WTC11 (cell line): ENCODE data around the gene SUSD4. TPM values are rescaled to one million over a fixed set of nuclear protein-coding genes. Genes with fewer than 3 reads are reported as not detected.

ENCODE experiments used
- ATAC-seq: fragments of 200-7000 bp; cut with Tn5 transposase; 2 replicates; pipeline ENCODE4 v1.10.0; 2021; ENCODE audit warnings: mild to moderate bottlenecking, moderate library complexity
- CTCF ChIA-PET: fragments of 300-600 bp; sonication (Branson Sonifier 250); formaldehyde crosslinking; loops from one replicate; lab custom pipeline; 2021; ENCODE audit warnings: antibody characterized with exemption; lab: Charles Lee
- POLR2A ChIA-PET: fragments of 350-600 bp; sonication (Branson Sonifier 250); formaldehyde crosslinking; loops from one replicate; lab custom pipeline; 2021; ENCODE audit warnings: antibody characterized with exemption; lab: Charles Lee
- DNase-seq: peaks from one replicate; pipeline ENCODE4 v3.0.0; 2021; ENCODE audit warnings: low spot score
- H3K27ac Mint-ChIP-seq: 2 replicates; pipeline ENCODE4 v1.8.0; 2021; ENCODE audit warnings: mixed read lengths
- H3K27me3 Mint-ChIP-seq: 2 replicates; pipeline ENCODE4 v1.8.0; 2021; ENCODE audit warnings: low read depth, mild to moderate bottlenecking, moderate library complexity, mixed read lengths
- H3K36me3 Mint-ChIP-seq: 2 replicates; pipeline ENCODE4 v1.8.0; 2021; ENCODE audit warnings: mixed read lengths
- H3K4me1 Mint-ChIP-seq: 2 replicates; pipeline ENCODE4 v1.8.0; 2022; ENCODE audit warnings: mixed read lengths
- H3K4me3 Mint-ChIP-seq: 2 replicates; pipeline ENCODE4 v1.8.0; 2021; ENCODE audit warnings: mild to moderate bottlenecking, moderate library complexity, mixed read lengths
- H3K9me3 Mint-ChIP-seq: 2 replicates; pipeline ENCODE4 v1.8.0; 2021; ENCODE audit warnings: mixed read lengths
- CBFB ChIP-seq: sonication (generic); formaldehyde crosslinking; IDR thresholded peaks from 2 replicates; pipeline ENCODE4 v1.8.1; 2022; ENCODE audit warnings: mild to moderate bottlenecking, low read depth, missing genetic modification reagents
- ELF4 ChIP-seq: sonication (generic); formaldehyde crosslinking; IDR thresholded peaks from 2 replicates; pipeline ENCODE4 v1.8.1; 2022; ENCODE audit warnings: low read depth, mild to moderate bottlenecking, moderate library complexity, missing genetic modification reagents
- ESRRA ChIP-seq: sonication (generic); formaldehyde crosslinking; IDR thresholded peaks from 2 replicates; pipeline ENCODE4 v1.8.1; 2022; ENCODE audit warnings: mild to moderate bottlenecking, missing genetic modification reagents, borderline replicate concordance
- NR1H2 ChIP-seq: sonication (generic); formaldehyde crosslinking; IDR thresholded peaks from 2 replicates; pipeline ENCODE4 v1.9.0; 2021; ENCODE audit warnings: mild to moderate bottlenecking, moderate library complexity, missing genetic modification reagents
- ZNF219 ChIP-seq: sonication (generic); formaldehyde crosslinking; IDR thresholded peaks from 2 replicates; pipeline ENCODE4 v1.8.0; 2023; ENCODE audit warnings: missing genetic modification reagents, mild to moderate bottlenecking, borderline replicate concordance
- total RNA-seq: library from RNA; stranded (reverse); gene quantifications from 3 replicates; pipeline ENCODE4 v1.2.3, GENCODE V29; 2021
- TF ChIP-seq, protein P1 (sequence below): sonication (generic); formaldehyde crosslinking; IDR thresholded peaks from 2 replicates; pipeline ENCODE4 v1.8.1; 2023; ENCODE audit warnings: mild to moderate bottlenecking, missing genetic modification reagents, borderline replicate concordance
- TF ChIP-seq, protein P2 (sequence below): sonication (generic); formaldehyde crosslinking; conservative IDR thresholded peaks from 2 replicates; pipeline ENCODE4 v1.8.1; 2022; ENCODE audit warnings: mild to moderate bottlenecking, missing genetic modification reagents
- TF ChIP-seq, protein P3 (sequence below): sonication (generic); formaldehyde crosslinking; IDR thresholded peaks from 2 replicates; pipeline ENCODE4 v1.8.1; 2023; ENCODE audit warnings: mild to moderate bottlenecking, missing genetic modification reagents, moderate library complexity
- TF ChIP-seq, protein P4 (sequence below): fragments of 250-450 bp; sonication (Bioruptor Pico); IDR thresholded peaks from 2 replicates; pipeline ENCODE4 v1.9.0; 2021; ENCODE audit warnings: moderate library complexity, mild to moderate bottlenecking, inconsistent platforms, borderline replicate concordance
- TF ChIP-seq, protein P5 (sequence below): fragments of 250-450 bp; sonication (Bioruptor Pico); IDR thresholded peaks from 2 replicates; pipeline ENCODE4 v1.9.0; 2021; ENCODE audit warnings: mild to moderate bottlenecking
- TF ChIP-seq, protein P6 (sequence below): fragments of 250-450 bp; sonication (Bioruptor Pico); conservative IDR thresholded peaks from 2 replicates; pipeline ENCODE4 v1.9.0; 2021; ENCODE audit warnings: mild to moderate bottlenecking
- TF ChIP-seq, protein P7 (sequence below): sonication (generic); formaldehyde crosslinking; IDR thresholded peaks from 2 replicates; pipeline ENCODE4 v1.8.0; 2022; ENCODE audit warnings: mild to moderate bottlenecking, missing genetic modification reagents

SUSD4 gene
- total RNA-seq, 1 experiment from 2014 or later, result 1.8 TPM

DNA sequence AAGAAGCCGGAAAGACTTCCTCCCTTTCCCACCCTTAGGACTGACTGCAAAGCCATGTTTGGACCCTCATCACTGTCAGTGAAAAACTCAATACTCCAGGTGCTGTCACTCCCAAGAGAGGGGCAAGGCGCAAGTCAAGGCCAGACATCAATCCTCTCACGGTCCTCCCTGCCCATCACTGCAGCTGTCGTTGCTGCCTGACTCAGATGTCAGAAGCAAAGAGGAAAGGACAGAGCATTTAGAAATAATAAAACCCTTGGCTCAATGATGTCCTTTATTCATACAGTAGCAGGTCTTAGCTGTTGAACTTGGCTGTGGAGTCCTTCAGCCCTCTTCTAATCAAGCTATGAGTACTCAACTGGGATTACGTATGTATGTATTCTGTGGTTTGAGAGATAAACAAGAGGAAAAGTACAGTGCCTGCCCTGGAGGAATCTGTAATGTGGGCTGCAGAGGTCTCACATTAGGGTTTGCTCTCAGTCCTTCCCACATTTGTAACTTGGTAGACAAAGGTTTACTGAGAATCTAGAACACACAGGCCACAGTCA is 13.5 kb downstream of the SUSD4 start (continued):
- TF ChIP-seq, protein P1, sequence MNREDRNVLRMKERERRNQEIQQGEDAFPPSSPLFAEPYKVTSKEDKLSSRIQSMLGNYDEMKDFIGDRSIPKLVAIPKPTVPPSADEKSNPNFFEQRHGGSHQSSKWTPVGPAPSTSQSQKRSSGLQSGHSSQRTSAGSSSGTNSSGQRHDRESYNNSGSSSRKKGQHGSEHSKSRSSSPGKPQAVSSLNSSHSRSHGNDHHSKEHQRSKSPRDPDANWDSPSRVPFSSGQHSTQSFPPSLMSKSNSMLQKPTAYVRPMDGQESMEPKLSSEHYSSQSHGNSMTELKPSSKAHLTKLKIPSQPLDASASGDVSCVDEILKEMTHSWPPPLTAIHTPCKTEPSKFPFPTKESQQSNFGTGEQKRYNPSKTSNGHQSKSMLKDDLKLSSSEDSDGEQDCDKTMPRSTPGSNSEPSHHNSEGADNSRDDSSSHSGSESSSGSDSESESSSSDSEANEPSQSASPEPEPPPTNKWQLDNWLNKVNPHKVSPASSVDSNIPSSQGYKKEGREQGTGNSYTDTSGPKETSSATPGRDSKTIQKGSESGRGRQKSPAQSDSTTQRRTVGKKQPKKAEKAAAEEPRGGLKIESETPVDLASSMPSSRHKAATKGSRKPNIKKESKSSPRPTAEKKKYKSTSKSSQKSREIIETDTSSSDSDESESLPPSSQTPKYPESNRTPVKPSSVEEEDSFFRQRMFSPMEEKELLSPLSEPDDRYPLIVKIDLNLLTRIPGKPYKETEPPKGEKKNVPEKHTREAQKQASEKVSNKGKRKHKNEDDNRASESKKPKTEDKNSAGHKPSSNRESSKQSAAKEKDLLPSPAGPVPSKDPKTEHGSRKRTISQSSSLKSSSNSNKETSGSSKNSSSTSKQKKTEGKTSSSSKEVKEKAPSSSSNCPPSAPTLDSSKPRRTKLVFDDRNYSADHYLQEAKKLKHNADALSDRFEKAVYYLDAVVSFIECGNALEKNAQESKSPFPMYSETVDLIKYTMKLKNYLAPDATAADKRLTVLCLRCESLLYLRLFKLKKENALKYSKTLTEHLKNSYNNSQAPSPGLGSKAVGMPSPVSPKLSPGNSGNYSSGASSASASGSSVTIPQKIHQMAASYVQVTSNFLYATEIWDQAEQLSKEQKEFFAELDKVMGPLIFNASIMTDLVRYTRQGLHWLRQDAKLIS (CRISPR knock-in tag), result no peak
- TF ChIP-seq, protein P2, sequence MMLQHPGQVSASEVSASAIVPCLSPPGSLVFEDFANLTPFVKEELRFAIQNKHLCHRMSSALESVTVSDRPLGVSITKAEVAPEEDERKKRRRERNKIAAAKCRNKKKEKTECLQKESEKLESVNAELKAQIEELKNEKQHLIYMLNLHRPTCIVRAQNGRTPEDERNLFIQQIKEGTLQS (CRISPR knock-in tag), result no peak
- TF ChIP-seq NR1H2 (CRISPR knock-in tag), result no peak

DNA sequence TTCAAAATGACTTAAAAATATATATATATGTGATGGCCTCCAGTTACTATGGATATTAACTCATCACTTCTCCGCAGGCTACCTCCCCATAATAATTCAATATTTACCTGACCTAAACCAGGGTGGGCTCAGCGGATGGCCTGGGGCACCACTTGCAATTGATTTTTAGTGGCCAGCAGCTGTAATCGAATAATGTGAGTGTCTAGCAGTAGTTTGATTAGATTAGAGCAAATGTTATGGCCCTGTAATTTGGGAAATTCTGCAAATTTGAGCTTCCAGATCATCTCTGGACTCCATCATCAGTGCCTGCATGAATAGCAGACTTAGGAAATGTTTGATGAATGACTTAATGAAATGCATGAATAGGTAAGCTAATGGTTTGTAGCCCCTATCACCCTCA is 14.7 kb downstream of the SUSD4 start:
- no peak for TF ChIP-seq ESRRA (CRISPR knock-in tag)
- ATAC-seq, result no peak
- Mint-ChIP-seq H3K9me3 (no peaks in the 10 kb centered on the region), H3K27ac (no peak overlapping the region), H3K4me1 (peaks cover 7% of the 10 kb centered on the region; the same call in 1 of the 2 replicates), H3K4me3 (no peak overlapping the region), H3K36me3 (no peaks in the 10 kb centered on the region), H3K27me3 (no peaks in the 10 kb centered on the region)
- no peak for DNase-seq
- ChIA-PET CTCF (interaction anchor here (1.5 to 2.2 kb wide), 3 partner anchors 29 to 335 kb away, joined by 5 to 8 read pairs (median 6); no protein-coding TSS in a partner anchor), POLR2A (no interaction called here)

DNA sequence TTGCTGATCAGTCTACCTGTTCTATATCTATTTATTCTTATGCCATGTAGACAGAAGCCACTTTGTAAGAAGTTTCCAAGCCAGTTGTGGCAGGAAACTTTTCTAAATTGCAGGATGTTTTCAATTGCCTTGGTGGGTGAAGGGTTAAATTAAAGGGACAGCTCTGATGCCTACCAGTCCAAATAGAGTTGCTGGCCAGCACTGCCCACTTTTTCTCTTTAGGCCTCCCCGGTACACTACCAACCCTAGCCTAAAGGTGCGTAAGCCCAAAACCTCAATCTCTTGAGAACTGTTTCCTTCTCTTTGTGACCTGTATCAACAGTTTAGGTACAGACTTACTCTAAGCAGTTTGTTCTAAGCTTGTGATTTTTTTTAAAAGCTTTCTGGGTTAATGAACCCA is 15.5 kb downstream of the SUSD4 start:
- no peak overlapping the region for H3K4me3 Mint-ChIP-seq
- H3K9me3 Mint-ChIP-seq, result no peaks in the 10 kb centered on the region
- no peaks in the 10 kb centered on the region for H3K36me3 Mint-ChIP-seq
- H3K4me1 Mint-ChIP-seq, result peaks cover 7% of the 10 kb centered on the region; the same call in 1 of the 2 replicates
- H3K27me3 Mint-ChIP-seq, result no peaks in the 10 kb centered on the region
- no peak for TF ChIP-seq CBFB (CRISPR knock-in tag)
- TF ChIP-seq, protein P3, sequence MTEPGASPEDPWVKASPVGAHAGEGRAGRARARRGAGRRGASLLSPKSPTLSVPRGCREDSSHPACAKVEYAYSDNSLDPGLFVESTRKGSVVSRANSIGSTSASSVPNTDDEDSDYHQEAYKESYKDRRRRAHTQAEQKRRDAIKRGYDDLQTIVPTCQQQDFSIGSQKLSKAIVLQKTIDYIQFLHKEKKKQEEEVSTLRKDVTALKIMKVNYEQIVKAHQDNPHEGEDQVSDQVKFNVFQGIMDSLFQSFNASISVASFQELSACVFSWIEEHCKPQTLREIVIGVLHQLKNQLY (CRISPR knock-in tag), result no peak
- TF ChIP-seq, protein P4, sequence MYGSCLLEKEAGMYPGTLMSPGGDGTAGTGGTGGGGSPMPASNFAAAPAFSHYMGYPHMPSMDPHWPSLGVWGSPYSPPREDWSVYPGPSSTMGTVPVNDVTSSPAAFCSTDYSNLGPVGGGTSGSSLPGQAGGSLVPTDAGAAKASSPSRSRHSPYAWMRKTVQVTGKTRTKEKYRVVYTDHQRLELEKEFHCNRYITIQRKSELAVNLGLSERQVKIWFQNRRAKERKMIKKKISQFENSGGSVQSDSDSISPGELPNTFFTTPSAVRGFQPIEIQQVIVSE (CRISPR knock-in tag), result no peak
- TF ChIP-seq ELF4 (CRISPR knock-in tag), result no peak
- TF ChIP-seq, protein P5, sequence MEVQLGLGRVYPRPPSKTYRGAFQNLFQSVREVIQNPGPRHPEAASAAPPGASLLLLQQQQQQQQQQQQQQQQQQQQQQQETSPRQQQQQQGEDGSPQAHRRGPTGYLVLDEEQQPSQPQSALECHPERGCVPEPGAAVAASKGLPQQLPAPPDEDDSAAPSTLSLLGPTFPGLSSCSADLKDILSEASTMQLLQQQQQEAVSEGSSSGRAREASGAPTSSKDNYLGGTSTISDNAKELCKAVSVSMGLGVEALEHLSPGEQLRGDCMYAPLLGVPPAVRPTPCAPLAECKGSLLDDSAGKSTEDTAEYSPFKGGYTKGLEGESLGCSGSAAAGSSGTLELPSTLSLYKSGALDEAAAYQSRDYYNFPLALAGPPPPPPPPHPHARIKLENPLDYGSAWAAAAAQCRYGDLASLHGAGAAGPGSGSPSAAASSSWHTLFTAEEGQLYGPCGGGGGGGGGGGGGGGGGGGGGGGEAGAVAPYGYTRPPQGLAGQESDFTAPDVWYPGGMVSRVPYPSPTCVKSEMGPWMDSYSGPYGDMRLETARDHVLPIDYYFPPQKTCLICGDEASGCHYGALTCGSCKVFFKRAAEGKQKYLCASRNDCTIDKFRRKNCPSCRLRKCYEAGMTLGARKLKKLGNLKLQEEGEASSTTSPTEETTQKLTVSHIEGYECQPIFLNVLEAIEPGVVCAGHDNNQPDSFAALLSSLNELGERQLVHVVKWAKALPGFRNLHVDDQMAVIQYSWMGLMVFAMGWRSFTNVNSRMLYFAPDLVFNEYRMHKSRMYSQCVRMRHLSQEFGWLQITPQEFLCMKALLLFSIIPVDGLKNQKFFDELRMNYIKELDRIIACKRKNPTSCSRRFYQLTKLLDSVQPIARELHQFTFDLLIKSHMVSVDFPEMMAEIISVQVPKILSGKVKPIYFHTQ (CRISPR knock-in tag), result no peak
- TF ChIP-seq, protein P6, sequence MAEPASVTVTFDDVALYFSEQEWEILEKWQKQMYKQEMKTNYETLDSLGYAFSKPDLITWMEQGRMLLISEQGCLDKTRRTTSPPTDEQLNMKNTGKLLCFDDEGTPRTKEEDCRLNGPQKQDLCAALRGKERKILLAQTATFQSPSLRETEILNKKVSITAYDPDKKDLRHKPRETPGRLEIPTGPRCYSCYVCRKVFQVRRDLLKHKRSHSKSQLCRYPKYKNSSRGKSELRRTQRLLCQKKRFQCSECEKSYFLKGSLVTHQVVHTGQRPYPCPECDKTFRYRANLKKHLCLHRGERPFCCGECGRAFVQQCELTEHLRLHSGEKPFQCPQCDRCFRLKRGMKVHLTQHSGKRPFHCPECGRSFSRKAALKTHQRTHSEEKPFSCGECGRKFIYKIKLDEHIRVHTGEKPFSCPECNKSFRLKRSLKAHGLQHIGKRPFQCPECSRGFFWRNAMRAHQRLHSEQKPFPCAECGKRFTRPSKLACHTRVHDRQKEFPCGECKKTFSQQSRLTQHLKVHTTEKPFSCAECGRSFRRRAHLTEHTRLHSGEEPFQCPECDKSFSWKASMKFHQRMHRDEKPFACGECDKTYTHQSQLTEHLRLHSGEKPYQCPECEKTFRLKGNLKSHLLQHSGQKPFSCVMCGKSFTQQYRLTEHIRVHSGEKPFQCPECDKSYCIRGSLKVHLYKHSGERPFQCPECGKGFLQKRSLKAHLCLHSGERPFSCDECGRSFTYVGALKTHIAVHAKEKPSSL, result no peak
- TF ChIP-seq, protein P7, sequence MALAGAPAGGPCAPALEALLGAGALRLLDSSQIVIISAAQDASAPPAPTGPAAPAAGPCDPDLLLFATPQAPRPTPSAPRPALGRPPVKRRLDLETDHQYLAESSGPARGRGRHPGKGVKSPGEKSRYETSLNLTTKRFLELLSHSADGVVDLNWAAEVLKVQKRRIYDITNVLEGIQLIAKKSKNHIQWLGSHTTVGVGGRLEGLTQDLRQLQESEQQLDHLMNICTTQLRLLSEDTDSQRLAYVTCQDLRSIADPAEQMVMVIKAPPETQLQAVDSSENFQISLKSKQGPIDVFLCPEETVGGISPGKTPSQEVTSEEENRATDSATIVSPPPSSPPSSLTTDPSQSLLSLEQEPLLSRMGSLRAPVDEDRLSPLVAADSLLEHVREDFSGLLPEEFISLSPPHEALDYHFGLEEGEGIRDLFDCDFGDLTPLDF (CRISPR knock-in tag), result no peak
- TF ChIP-seq ZNF219 (CRISPR knock-in tag), result no peak
- CTCF ChIA-PET, result interaction anchor here (1.5 kb wide), 1 partner anchor 28 kb away, joined by 6 read pairs; no protein-coding TSS in a partner anchor
- no peak for DNase-seq
- POLR2A ChIA-PET, result interaction anchor here (0.7 kb wide), 1 partner anchor 16 kb away, joined by 5 read pairs; the partner anchor contains the start of gene SUSD4
- ATAC-seq, result no peak
- H3K27ac Mint-ChIP-seq, result no peak overlapping the region
